Heart right ventricle (tissue), 16 donors: ENCODE data around the gene AGER. TPM values are rescaled to one million over a fixed set of nuclear protein-coding genes. Genes with fewer than 3 reads are reported as not detected.
"Not testable (repeated sequence)": the region's sequence is repeated elsewhere in the genome, so short reads cannot be mapped to it uniquely, and the experiment has no call there.

Source experiments
- ATAC-seq, 8 donors: fragments of 200-7000 bp; cut with Tn5 transposase; one replicate each; pipeline ENCODE4 v1.9.1; 2020; ENCODE audit warnings: mild to moderate bottlenecking in 8 of 8, moderate library complexity in 8 of 8, moderate number of reproducible peaks in 1 of 8
- DNase-seq, 2 donors: peaks; one replicate each; pipeline ENCODE4 v3.0.0-alpha.2; 2020
- H3K27ac ChIP-seq, 10 donors: fragments of 200-600 bp; sonication (generic) in 2 of 10; one replicate each; pipeline versions ENCODE4 v1.5.0 to v1.8.0; 2020 to 2022; ENCODE audit warnings: mild to moderate bottlenecking in 3 of 10
- H3K27me3 ChIP-seq, 7 donors: fragments of 200-600 bp; one replicate each; pipeline ENCODE4 v1.8.0; 2021 to 2022; ENCODE audit warnings: mild to moderate bottlenecking in 2 of 7
- H3K36me3 ChIP-seq, 9 donors: fragments of 200-600 bp; sonication (generic) in 1 of 9; one replicate each; pipeline versions ENCODE4 v1.5.0 to v1.8.0; 2020 to 2022; ENCODE audit warnings: mild to moderate bottlenecking in 2 of 9
- H3K4me1 ChIP-seq, 9 donors: fragments of 200-600 bp; sonication (generic) in 1 of 9; one replicate each; pipeline versions ENCODE4 v1.5.0 to v1.8.0; 2020 to 2022; ENCODE audit warnings: mild to moderate bottlenecking in 4 of 9
- H3K4me3 ChIP-seq, 10 donors: fragments of 200-600 bp; sonication (generic) in 2 of 10; one replicate each; pipeline versions ENCODE4 v1.5.0 to v1.8.0; 2020 to 2022; ENCODE audit warnings: mild to moderate bottlenecking in 7 of 10, moderate library complexity in 2 of 10
- H3K9me3 ChIP-seq, 11 donors: fragments of 200-600 bp in 10 of 11; sonication (generic) in 2 of 11; one replicate each; pipeline versions ENCODE4 v1.5.0 to v1.8.0; 2013 to 2022; ENCODE audit warnings: mild to moderate bottlenecking in 2 of 11, control low read depth in 1 of 11, moderate library complexity in 1 of 11
- WGBS, 2 donors: extraction: QIAGEN DNeasy Blood & Tissue Kit; methylation state at CpG; one replicate each; pipeline ENCODE4 v1.1.7; 2013; ENCODE audit warnings: inconsistent platforms in 1 of 2; 5-methylcytosine and 5-hydroxymethylcytosine counted together
- intact Hi-C, 10 donors: fragments of 100-400 bp; cut with DNase I; formaldehyde crosslinking; loops; one replicate each; pipeline versions ENCODE4 v1.11.1 to v1.14.2; 2022
- polyA plus RNA-seq, 2 donors: library from polyadenylated mRNA; stranded (reverse); fragments of 200-250 nt; gene quantifications; one replicate each; pipeline ENCODE4 v1.2.3, GENCODE V29; 2013
- total RNA-seq, 10 donors: library from RNA; stranded (reverse); fragmentation: NEBNext Ultra II Directional in 3 of 10; extraction: Animal tissue kit (Norgen Biotek cat#: 25700) in 3 of 10; gene quantifications; one replicate each; pipeline versions ENCODE4 v1.2.1 to v1.2.4, GENCODE V29; 2021 to 2023
- TF ChIP-seq, protein P1 (sequence below), 9 donors: fragments of 200-600 bp; sonication (generic) in 2 of 9; IDR thresholded peaks; one replicate each; pipeline versions ENCODE4 v1.5.0 to v1.8.0; 2021 to 2022; ENCODE audit warnings: antibody characterized with exemption in 9 of 9, mild to moderate bottlenecking in 5 of 9, moderate library complexity in 1 of 9
- donor health status: Arrhythmogenic right ventricular cardiomyopathy.
- donor health status: ischemic (EF 13 %, LVEDD 7.1; RV severe dilation, severe dysfunction).
- donor health status: healthy with polysubstance abuse.
- donor health status: DM: no; HTN: yes; CAD: no.
- donor health status: DM: no; HTN: no; CAD: no.
- donor health status: ischemic (EF 25% LVEDD 6.9; RV normal size, moderate dysfunction).
- donor health status: ischemic (EF 25% LVEDD 5.7; RV mildly dilated, moderate dysfunction).
- donor health status: healthy.
- donor health status: DM: yes; HTN: yes; CAD: no.
- donor health status: Ischemic cardiomyopathy.
- donor health status: ischemic (EF 35%, LVEDD 5.7; RV mildly dilated, moderate dysfunction).
- donor health status: nonischemic (EF 11% LVEDD 7.7; RV severe dilation, severe dysfunction).
- donor health status: DM: yes; HTN: yes; CAD: no.
- donor health status: PGD.
- donor health status: ischemic (EF 29% LVEDD 5.4; RV normal size, mild dysfunction).
- donor health status: nonischemic (EF 23%, LVEDD 6.1; RV moderate dilation, normal function).

AGER gene
- total and polyA plus RNA-seq, 12 donors, result 0.75 to 5.5 (median 3.1) TPM

GRCh38 chr6:32187009-32187709, 3.1 kb upstream of the AGER start:
- Histone ChIP-seq H3K36me3 (peaks cover 0 to 50% (median 21%) of the 10 kb centered on the region in 9 donors), H3K4me1 (peaks cover 19 to 86% (median 68%) of the 10 kb centered on the region in 9 donors), H3K27ac (peak overlapping the region in 9 of 10 donors; percentile 60 to 99 (median 76)), H3K9me3 (no peaks in the 10 kb centered on the region), H3K27me3 (no peaks in the 10 kb centered on the region), H3K4me3 (peak overlapping the region in 1 of 10 donors; percentile 82)
- no peak for ATAC-seq
- intact Hi-C loops, result no loop called here
- no peak for DNase-seq
- WGBS, 2 donors, result 60 to 66% methylated on average over 12 of the region's 12 CpGs
- TF ChIP-seq, protein P1, sequence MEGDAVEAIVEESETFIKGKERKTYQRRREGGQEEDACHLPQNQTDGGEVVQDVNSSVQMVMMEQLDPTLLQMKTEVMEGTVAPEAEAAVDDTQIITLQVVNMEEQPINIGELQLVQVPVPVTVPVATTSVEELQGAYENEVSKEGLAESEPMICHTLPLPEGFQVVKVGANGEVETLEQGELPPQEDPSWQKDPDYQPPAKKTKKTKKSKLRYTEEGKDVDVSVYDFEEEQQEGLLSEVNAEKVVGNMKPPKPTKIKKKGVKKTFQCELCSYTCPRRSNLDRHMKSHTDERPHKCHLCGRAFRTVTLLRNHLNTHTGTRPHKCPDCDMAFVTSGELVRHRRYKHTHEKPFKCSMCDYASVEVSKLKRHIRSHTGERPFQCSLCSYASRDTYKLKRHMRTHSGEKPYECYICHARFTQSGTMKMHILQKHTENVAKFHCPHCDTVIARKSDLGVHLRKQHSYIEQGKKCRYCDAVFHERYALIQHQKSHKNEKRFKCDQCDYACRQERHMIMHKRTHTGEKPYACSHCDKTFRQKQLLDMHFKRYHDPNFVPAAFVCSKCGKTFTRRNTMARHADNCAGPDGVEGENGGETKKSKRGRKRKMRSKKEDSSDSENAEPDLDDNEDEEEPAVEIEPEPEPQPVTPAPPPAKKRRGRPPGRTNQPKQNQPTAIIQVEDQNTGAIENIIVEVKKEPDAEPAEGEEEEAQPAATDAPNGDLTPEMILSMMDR (IDR thresholded peaks at IDR 0.05), result no peak

DNA sequence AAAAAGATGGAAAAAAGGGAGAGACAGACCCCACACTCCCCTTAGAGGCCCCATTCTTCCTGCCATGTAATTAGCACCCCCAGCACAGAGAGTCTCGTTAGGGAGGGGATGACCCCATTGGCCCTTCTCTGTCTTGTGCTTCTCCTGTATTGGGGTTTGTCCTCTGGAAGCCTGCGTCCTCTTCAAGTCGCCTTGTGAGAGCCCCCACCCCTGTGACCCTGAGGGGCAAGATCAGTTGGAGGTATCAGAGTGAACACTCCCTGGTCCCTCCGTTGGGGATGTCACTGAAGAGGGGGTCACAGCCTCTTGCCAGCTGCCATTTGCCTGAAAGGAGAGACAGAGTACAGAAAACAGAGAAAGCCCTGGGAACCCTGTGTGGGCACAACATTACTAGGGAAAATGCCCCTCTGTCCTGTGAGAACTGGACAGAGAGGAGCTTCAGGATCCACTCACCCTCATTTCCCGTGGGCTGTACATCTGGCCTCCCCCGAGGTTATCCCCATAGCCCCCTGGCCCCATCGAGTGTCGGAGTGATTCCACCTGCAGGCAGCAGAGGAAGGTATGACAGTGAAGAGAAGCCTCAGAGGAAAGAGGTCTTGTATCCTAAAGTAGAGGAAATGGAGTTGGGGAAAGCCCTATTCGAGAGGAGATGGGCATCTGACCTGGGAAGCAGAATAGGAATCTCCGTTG, 2.2 kb upstream of the AGER start:
- H3K27me3 ChIP-seq, H3K9me3 ChIP-seq, ATAC-seq, DNase-seq, H3K4me3 ChIP-seq, intact Hi-C loops: not testable (repeated sequence)
- Histone ChIP-seq H3K4me1 (peaks cover 19 to 86% (median 63%) of the 10 kb centered on the region in 9 donors), H3K27ac (peak overlapping the region; percentile 60 to 99 (median 76)), H3K36me3 (peaks cover 0 to 58% (median 21%) of the 10 kb centered on the region in 9 donors)
- WGBS, 2 donors, result 60 to 64% methylated on average over 10 of the region's 10 CpGs

DNA sequence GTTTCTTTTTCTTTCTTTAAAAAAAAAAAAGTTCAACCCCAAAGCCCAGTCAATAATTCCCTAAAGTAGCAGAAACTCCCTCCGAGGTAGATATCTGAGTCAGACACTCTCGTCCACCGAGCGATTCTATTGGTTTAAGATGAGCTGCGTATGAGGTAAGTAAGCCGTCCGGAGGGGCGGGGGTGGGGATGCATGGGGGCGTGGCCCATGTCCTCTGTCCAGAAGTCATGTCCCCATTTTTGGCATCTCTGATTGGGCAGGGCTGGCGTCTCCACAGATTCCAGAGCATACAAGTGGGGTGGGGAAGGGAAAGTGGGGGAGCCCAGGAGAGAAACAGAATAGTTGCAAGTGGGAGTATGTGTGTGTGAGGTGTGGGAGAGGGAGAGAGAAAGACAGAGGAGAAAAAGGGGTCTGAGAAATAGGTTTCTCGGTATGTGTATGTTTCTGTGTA, 1.7 kb upstream of the AGER start:
- Histone ChIP-seq H3K4me1 (peaks cover 16 to 86% (median 58%) of the 10 kb centered on the region in 9 donors), H3K36me3 (peaks cover 0 to 64% (median 21%) of the 10 kb centered on the region in 9 donors), H3K27ac (peak overlapping the region; percentile 60 to 99 (median 76))
- H3K4me3 ChIP-seq, H3K9me3 ChIP-seq, intact Hi-C loops, H3K27me3 ChIP-seq: not testable (repeated sequence)
- peak; percentile 81 to 89 for DNase-seq
- 16 to 18% methylated on average over 11 of the region's 11 CpGs for WGBS, 2 donors
- ATAC-seq, result peak; percentile 45 to 76 (median 56)

DNA sequence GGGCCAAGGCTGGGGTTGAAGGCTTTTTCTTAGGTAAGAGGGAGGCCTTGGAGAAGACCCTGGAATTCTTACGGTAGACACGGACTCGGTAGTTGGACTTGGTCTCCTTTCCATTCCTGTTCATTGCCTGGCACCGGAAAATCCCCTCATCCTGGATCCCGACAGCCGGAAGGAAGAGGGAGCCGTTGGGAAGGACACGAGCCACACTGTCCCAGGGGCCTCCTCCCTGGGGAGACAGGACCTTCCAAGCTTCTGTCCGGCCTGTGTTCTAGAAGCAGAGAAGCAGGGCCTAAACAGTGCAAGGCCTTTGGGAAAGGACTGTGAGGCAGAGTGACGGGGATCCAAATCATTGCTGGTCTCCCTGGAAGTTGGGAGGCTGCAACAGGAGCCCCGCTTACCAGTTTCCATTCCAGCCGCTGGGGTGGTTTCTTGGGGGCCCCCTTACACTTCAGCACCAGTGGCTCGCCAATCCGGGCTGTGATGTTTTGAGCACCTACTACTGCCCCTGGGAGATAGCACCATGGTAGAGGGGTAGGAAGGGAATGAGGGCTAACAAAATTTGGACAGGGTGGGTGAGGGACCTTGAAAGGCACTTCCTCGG, 470 bp downstream of the AGER start:
- Histone ChIP-seq H3K4me1 (peaks cover 18 to 97% (median 65%) of the 10 kb centered on the region in 9 donors), H3K36me3 (peaks cover 0 to 76% (median 26%) of the 10 kb centered on the region in 9 donors), H3K4me3 (no peak overlapping the region), H3K27me3 (no peaks in the 10 kb centered on the region), H3K27ac (peak overlapping the region; percentile 22 to 99 (median 66)), H3K9me3 (no peaks in the 10 kb centered on the region)
- TF ChIP-seq, protein P1 (IDR thresholded peaks at IDR 0.05), result no peak
- DNase-seq (peak in 1 of 2 donors; percentile 60), ATAC-seq (peak in 1 of 8 donors; percentile 18)
- intact Hi-C loops, result no loop called here
- WGBS, 2 donors, result 64 to 71% methylated on average over 15 of the region's 15 CpGs

- intact Hi-C loops, result no loop called here
- 77 to 90% methylated on average over 3 of the region's 3 CpGs for WGBS, 2 donors
- DNase-seq (no peak), ATAC-seq (no peak)
- Histone ChIP-seq H3K27ac (peak overlapping the region; percentile 22 to 99 (median 66)), H3K4me3 (no peak overlapping the region), H3K27me3 (no peaks in the 10 kb centered on the region), H3K4me1 (peaks cover 16 to 91% (median 60%) of the 10 kb centered on the region in 9 donors), H3K9me3 (no peaks in the 10 kb centered on the region), H3K36me3 (peaks cover 0 to 72% (median 25%) of the 10 kb centered on the region in 9 donors)
- TF ChIP-seq, protein P1 (IDR thresholded peaks at IDR 0.05), result no peak
Observed at GRCh38 chr6:32183030-32183429, 1.0 kb downstream of the AGER start.
